ENCODE results near the gene CSH1.

Gene CSH1

DNA sequence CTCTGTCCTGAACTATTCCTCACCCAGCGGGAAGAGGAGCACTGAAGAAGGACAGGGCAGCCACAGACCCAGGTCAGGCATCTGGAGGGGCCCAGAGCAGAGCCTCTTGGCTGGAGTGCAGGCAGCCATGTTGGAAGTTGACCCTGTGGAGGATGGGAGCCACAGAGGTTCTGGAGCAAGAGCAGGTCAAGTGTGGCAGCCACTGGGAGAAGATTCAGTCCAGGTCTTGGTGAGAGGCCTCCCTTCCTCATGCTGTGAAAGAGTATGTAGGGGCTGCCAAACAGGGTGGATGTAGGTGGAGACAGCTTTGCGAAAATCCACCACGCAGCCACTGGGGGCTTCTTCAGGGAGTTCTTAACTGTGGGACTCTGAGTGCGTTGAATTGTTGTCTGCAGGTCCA, 36.3 kb upstream of the CSH1 start:
- FAIRE-seq (no peak), DNase-seq (ENCODE audit: insufficient read length, low spot score) (no peak)
- TF ChIP-seq, protein P1, sequence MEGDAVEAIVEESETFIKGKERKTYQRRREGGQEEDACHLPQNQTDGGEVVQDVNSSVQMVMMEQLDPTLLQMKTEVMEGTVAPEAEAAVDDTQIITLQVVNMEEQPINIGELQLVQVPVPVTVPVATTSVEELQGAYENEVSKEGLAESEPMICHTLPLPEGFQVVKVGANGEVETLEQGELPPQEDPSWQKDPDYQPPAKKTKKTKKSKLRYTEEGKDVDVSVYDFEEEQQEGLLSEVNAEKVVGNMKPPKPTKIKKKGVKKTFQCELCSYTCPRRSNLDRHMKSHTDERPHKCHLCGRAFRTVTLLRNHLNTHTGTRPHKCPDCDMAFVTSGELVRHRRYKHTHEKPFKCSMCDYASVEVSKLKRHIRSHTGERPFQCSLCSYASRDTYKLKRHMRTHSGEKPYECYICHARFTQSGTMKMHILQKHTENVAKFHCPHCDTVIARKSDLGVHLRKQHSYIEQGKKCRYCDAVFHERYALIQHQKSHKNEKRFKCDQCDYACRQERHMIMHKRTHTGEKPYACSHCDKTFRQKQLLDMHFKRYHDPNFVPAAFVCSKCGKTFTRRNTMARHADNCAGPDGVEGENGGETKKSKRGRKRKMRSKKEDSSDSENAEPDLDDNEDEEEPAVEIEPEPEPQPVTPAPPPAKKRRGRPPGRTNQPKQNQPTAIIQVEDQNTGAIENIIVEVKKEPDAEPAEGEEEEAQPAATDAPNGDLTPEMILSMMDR (IDR thresholded peaks at IDR 0.05; ENCODE audit: insufficient read depth, missing control alignments) = no peak

DNA sequence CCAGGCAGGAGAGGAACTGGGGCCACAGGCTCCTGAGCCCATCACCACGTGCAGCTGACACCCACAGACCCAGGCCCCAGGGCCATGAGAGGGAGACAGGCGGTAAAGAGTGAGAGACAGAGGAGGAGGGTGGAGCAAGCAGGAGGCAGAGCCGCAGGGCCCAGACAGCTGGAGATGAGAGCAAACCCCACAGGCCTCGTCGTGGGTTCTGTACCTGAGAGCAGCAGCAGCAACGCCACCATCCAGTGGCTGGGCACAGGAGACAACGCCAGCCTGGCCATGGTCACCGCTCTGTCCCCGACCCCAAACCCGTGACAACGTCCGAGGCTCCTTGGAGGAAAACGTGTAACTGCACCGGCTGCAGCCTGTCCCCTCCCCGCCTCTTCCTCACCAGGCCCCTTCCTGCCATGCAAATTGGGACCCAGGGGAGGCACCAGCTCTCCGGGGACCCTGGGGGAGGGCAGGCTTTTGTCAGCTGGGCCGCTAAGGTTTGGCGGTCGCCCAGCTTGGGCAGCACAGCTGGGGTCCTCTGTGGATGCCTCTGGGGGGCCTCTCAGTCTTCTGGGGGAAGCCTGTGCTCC, 35.7 kb upstream of the CSH1 start, which contains the start of gene CD79B:
CD79B (minus strand) TSS at position 351 of the 581 bp plus-strand sequence; CDS start at position 281, 70 bp downstream.
- TF ChIP-seq, protein P1 (IDR thresholded peaks at IDR 0.05; ENCODE audit: insufficient read depth, missing control alignments) = no peak
- DNase-seq (ENCODE audit: insufficient read length, low spot score) = no peak
- FAIRE-seq = no peak

DNA sequence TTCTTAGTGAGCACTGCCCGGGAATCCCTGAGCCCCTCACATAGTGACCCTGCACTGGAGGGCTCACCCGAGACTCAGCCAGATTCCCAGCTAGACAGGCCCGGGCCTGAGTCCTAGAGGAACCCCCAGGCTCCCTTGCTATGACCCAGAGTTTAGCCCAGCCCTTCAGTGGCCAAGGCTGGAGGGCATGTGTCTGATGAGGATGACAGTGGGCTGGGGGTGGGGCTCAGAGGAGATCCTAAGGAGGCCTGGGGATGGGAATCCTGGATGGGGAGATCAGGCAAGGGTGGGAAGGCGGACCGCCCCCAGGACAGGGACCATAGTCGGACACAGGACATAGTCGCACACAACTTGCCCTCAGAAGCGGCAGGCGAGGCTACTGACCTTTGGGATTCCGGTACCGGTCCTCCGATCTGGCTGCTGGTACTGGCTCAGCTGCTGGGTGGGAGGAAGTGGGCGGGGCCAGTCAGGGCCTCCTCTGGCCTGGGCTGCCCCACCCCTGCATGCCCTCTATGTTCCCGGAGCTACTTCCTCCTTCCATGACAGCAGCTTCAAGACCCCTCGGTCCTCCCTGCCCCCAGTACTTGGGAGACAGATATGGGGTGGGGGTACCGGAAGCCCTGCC, 34.7 kb upstream of the CSH1 start:
- TF ChIP-seq, protein P1 (IDR thresholded peaks at IDR 0.05; ENCODE audit: insufficient read depth, missing control alignments) = no peak
- FAIRE-seq (no peak), DNase-seq (ENCODE audit: insufficient read length, low spot score) (no peak)

DNA sequence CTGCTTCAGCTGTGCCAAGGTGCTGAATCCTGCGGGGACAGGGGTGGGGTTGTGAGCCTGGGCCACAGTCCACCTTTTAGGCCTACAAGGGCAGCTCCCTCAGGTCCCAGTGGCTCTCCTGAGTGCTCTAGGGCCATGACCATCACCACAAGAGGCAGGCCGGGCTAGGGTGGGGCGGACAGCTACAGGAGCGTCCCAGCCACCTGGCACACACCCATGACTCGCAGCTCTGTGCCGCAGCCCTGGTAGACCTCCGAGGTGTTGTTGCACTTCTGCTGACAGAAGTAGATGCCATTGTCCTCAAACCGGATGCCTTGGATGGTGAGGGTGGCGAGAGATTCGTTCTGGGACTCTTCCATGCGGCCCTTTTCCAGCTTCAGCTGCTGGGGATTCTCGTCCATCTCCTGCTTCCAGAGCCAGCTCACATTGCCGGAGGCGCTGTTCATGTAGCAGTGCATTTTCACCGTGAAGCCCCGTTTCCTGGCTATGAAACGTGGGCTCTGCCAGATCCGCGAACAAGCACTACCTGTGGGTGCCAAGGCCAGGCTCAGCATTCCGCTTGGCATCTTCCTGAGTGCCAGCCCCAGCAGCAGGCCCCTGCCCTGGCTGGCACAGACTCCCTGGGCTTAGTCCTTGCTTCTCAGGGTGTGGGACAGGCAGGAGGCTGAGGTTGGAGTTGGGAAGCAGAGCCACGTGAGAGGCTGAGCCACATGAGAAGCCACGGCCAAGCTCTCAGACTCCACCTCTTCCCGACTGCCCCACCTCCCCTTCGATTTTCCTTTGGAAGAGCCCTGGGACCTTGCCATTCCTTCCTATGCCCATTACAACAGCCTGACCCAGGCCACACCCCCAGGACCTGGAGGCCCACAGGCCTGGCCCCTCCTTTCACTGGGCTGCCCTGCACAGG, 33.7 kb upstream of the CSH1 start:
- FAIRE-seq (no peak), DNase-seq (ENCODE audit: insufficient read length, low spot score) (no peak)
- TF ChIP-seq, protein P1 (IDR thresholded peaks at IDR 0.05; ENCODE audit: insufficient read depth, missing control alignments) = no peak

DNA sequence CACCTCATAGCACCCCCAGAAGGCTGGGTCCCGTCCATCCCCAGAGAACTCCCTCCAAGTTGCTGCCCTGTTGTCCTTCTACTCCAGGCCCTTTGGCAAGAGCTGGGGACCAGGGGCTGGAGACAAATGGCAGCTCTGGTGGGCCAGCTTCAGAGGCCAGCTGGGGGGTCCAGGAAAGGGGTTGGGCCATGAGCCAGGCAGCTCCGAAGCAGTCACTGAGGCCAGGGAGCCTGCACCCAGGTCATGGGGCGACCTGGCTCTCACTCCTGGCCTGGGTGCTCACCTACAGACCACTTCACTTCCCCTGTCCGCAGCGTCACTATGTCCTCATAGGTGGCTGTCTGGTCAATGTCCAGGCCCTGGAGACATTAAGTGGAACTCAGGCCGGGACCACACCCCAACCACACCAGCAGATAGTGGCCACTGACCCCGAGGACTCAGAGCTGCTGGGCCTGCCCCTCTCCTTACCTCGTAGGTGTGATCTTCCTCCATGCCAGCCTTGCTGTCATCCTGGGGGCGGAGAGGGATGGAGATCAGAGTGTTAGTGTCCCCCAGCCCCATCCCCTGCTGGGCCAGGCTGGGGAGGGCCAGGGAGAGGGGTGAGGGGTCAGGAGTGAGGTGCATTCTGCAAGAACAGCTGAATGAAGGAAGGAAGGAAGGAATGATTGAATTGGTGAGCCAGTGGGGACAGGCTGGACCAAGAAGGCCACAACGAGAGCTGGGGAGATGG, 32.8 kb upstream of the CSH1 start:
- no peak for FAIRE-seq
- TF ChIP-seq, protein P1 (IDR thresholded peaks at IDR 0.05; ENCODE audit: insufficient read depth, missing control alignments) = no peak
- peak; percentile 11 for DNase-seq (ENCODE audit: insufficient read length, low spot score)

DNA sequence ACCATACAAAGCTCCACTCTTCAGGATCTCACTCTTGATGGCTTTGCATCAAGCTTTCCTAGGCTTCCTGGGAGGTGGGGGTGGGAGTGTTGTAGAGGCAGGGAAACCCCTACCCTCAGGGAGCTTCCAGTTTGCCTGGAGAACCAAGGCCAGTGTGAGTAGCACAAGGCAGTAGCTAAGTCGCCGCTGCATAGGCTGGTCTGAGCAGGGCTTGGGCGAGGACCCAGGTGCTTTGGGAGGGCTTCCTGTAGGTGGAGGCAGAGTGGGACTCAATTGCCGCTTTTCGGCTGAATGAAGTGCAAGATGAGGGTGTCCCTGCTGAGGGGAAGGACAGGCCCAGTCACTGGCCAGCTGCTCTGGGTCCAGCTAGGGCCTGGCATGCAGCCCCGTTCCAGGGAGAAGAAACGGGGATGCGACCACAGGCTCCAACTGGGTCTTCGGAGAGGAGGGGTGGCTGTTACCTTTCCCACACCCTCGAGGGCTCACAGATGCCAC, 31.8 kb upstream of the CSH1 start:
- DNase-seq (ENCODE audit: insufficient read length, low spot score) (no peak), FAIRE-seq (no peak)
- TF ChIP-seq, protein P1 (IDR thresholded peaks at IDR 0.05; ENCODE audit: insufficient read depth, missing control alignments) = no peak

Measured in D721Med (cell line).